ENCODE results near the gene VEZF1.
A peak's percentile ranks its signal among the peaks of the same experiment; 100 is the strongest.

VEZF1 gene

GRCh38 chr17:57999010-57999495 lies 11.0 kb upstream of the VEZF1 start:
- no peak for DNase-seq

GRCh38 chr17:57997085-57997809 lies 9.2 kb upstream of the VEZF1 start:
- no peak for DNase-seq

GRCh38 chr17:57995076-57995956 lies 7.3 kb upstream of the VEZF1 start:
- peak; percentile 91 for DNase-seq

- DNase-seq, result no peak
Measured at GRCh38 chr17:57994436-57994835, 6.4 kb upstream of the VEZF1 start.

GRCh38 chr17:57993471-57994365 lies 5.7 kb upstream of the VEZF1 start:
- DNase-seq, result no peak

GRCh38 chr17:57991537-57991936 lies 3.5 kb upstream of the VEZF1 start:
- DNase-seq, result no peak

- no peak for DNase-seq
Measured at GRCh38 chr17:57990037-57990436, 2.0 kb upstream of the VEZF1 start.

GRCh38 chr17:57988301-57989250 lies 522 bp upstream of the VEZF1 start:
- DNase-seq, result peak; percentile 83

GRCh38 chr17:57986841-57987580 lies 1.0 kb downstream of the VEZF1 start:
- no peak for DNase-seq

GRCh38 chr17:57985675-57985974 lies 2.4 kb downstream of the VEZF1 start:
- DNase-seq, result no peak

GRCh38 chr17:57984936-57985674 lies 2.9 kb downstream of the VEZF1 start:
- no peak for DNase-seq

GRCh38 chr17:57984261-57984890 lies 3.7 kb downstream of the VEZF1 start:
- no peak for DNase-seq

GRCh38 chr17:57983446-57983845 lies 4.6 kb downstream of the VEZF1 start:
- no peak for DNase-seq

GRCh38 chr17:57982452-57983170 lies 5.4 kb downstream of the VEZF1 start:
- DNase-seq, result no peak

- no peak for DNase-seq
Measured at GRCh38 chr17:57980522-57980921, 7.5 kb downstream of the VEZF1 start.

GRCh38 chr17:57979076-57979475 lies 9.0 kb downstream of the VEZF1 start:
- no peak for DNase-seq

GRCh38 chr17:57976594-57976993 lies 11.5 kb downstream of the VEZF1 start:
- DNase-seq, result no peak

GRCh38 chr17:57975044-57975443 lies 13.0 kb downstream of the VEZF1 start:
- no peak for DNase-seq
